Uterus (tissue), 2 donors: ENCODE results near the gene GPSM1.

Experiments used
- CTCF ChIP-seq, 4 experiments: fragments of 200-600 bp in 2 of 4; fragments of 450-650 bp in 2 of 4; sonication (generic) in 2 of 4; IDR thresholded peaks; one replicate each; pipeline ENCODE4 v1.5.1; 2016 to 2019; ENCODE audit warnings: antibody characterized with exemption in 4 of 4, mild to moderate bottlenecking in 2 of 4, moderate library complexity in 1 of 4
- POLR2A ChIP-seq, 2 donors: fragments of 450-650 bp; IDR thresholded peaks; one replicate each; pipeline ENCODE4 v1.6.1; 2016; ENCODE audit warnings: antibody characterized with exemption in 2 of 2, mild to moderate bottlenecking in 1 of 2, moderate library complexity in 1 of 2

GRCh38 chr9:136355616-136356557 is 28.5 kb downstream of the GPSM1 start:
- no peak for TF ChIP-seq CTCF (IDR thresholded peaks at IDR 0.05)
- TF ChIP-seq POLR2A (IDR thresholded peaks at IDR 0.05), result no peak
